Renal cortical epithelial cell (primary cell): ENCODE measurements around the gene GAB2. TPM values are rescaled to one million over a fixed set of nuclear protein-coding genes. Genes with fewer than 3 reads are reported as not detected.
"Not testable (repeated sequence)": the region's sequence is repeated elsewhere in the genome, so short reads cannot be mapped to it uniquely, and the experiment has no call there.

Experiments
- DNase-seq: peaks from one replicate; pipeline ENCODE4 v3.0.0-alpha.2; 2011; ENCODE audit warnings: low read depth
- total RNA-seq: library from RNA; depleted of rRNA; stranded (reverse); fragments of >200 nt; gene quantifications from 2 replicates; pipeline ENCODE4 v1.2.3, GENCODE V29; 2014

GAB2 gene
- total RNA-seq, 1 donor from 2014 or later: 11.0 TPM

GRCh38 chr11:78313181-78313795 lies 104.3 kb downstream of the GAB2 start:
- DNase-seq: peak; percentile 97

GRCh38 chr11:78312712-78313111 lies 104.9 kb downstream of the GAB2 start:
- DNase-seq: no peak

GRCh38 chr11:78311702-78312371 lies 105.8 kb downstream of the GAB2 start:
- DNase-seq: peak; percentile 74

- no peak for DNase-seq
Measured at GRCh38 chr11:78310500-78310909, 107.1 kb downstream of the GAB2 start.

GRCh38 chr11:78304201-78304600 lies 113.4 kb downstream of the GAB2 start:
- no peak for DNase-seq

GRCh38 chr11:78300108-78300839 lies 117.3 kb downstream of the GAB2 start:
- no peak for DNase-seq

- no peak for DNase-seq
Measured at GRCh38 chr11:78299000-78299710, 118.5 kb downstream of the GAB2 start.

GRCh38 chr11:78298291-78298771 lies 119.3 kb downstream of the GAB2 start:
- no peak for DNase-seq

- DNase-seq: peak; percentile 60
Measured at GRCh38 chr11:78295991-78296930, 121.4 kb downstream of the GAB2 start.

- peak; percentile 73 for DNase-seq
Measured at GRCh38 chr11:78295347-78295746, 122.3 kb downstream of the GAB2 start.

GRCh38 chr11:78294100-78294499 lies 123.5 kb downstream of the GAB2 start:
- not testable (repeated sequence) for DNase-seq

GRCh38 chr11:78293536-78293935 lies 124.1 kb downstream of the GAB2 start:
- no peak for DNase-seq

- DNase-seq: no peak
Measured at GRCh38 chr11:78292109-78292803, 125.4 kb downstream of the GAB2 start.

GRCh38 chr11:78291503-78292108 lies 126.0 kb downstream of the GAB2 start:
- DNase-seq: no peak

GRCh38 chr11:78290293-78291176 lies 127.1 kb downstream of the GAB2 start:
- DNase-seq: peak; percentile 98

- DNase-seq: no peak
Measured at GRCh38 chr11:78289552-78290292, 127.9 kb downstream of the GAB2 start.

GRCh38 chr11:78284260-78284659 lies 133.4 kb downstream of the GAB2 start:
- no peak for DNase-seq

- DNase-seq: no peak
Measured at GRCh38 chr11:78282821-78283220, 134.8 kb downstream of the GAB2 start.
